ENCODE measurements around the gene DLD.

DNA sequence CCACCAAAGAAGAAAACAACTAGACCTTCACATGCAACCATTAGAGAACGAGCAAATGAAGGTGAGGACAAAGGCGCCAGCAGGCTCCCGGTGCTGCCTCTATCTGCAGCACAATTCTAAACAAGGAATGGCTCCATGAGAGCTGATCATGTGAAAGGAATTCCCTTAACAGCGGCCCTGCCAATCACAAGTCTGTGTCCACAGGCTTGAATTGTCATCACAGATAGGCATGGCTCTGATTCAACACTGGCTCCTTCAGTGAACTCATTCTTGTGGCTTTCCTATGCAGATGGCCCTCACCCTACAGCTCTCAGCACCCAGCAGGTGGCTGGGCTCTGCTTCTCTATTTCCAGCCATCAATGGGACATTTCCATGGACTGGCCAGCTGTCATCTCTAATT lies 75.7 kb downstream of the DLD start:
- TF ChIP-seq, protein P1, sequence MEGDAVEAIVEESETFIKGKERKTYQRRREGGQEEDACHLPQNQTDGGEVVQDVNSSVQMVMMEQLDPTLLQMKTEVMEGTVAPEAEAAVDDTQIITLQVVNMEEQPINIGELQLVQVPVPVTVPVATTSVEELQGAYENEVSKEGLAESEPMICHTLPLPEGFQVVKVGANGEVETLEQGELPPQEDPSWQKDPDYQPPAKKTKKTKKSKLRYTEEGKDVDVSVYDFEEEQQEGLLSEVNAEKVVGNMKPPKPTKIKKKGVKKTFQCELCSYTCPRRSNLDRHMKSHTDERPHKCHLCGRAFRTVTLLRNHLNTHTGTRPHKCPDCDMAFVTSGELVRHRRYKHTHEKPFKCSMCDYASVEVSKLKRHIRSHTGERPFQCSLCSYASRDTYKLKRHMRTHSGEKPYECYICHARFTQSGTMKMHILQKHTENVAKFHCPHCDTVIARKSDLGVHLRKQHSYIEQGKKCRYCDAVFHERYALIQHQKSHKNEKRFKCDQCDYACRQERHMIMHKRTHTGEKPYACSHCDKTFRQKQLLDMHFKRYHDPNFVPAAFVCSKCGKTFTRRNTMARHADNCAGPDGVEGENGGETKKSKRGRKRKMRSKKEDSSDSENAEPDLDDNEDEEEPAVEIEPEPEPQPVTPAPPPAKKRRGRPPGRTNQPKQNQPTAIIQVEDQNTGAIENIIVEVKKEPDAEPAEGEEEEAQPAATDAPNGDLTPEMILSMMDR (IDR thresholded peaks at IDR 0.05) = no peak
- TF ChIP-seq POLR2A (IDR thresholded peaks at IDR 0.05) = no peak
- no peak for TF ChIP-seq EP300 (IDR thresholded peaks at IDR 0.05; ENCODE audit: low read depth)
- no peak for TF ChIP-seq POLR2AphosphoS5 (IDR thresholded peaks at IDR 0.05)
